ENCODE data around the gene SPACA4. TPM values are rescaled to one million over a fixed set of nuclear protein-coding genes. Genes with fewer than 3 reads are reported as not detected.

SPACA4 gene
- total RNA-seq, 1 donor from 2014 or later, result not detected

DNA sequence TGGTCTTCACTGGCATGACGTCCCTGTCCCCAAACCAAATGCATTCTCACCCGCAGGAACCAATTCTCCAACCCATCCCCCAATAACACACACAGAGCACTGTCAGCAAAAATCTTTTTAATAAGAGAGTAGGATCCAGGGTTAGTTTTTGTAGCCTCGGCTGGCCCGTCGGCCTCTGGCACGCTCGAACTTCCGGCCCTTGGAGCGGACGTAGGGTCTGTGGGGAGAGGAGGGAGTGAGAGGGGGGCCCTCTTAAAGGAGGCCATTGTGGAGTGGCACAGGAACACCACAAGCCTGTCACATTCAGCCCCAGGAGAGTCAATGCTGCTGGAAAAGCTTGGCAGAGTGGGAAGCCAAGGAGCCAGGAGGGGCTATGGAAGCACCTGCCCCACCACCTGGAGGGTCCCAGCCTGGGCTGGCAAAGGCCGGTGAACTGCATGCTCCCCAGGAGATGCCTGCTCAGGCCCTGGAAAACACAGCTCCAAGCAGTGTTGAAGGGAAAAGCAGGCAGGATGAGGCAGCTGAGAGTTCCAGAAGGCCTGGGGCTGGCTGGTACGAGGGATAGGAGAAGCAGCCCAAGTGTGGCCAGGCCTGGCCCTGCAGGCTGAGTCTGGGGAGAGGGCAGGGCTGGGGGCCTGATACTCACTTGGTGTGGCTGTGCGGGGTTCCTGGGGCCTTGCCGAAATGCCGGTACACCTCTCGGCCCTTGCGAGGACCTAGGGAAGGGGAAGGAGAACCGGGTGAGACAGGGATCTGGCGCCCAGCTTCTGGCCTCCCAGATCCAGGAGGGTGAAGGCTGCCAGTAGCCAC lies 8.9 kb downstream of the SPACA4 start:
- intact Hi-C loops (cut with DNase I), result no loop called here
- DNase-seq (no peak), ATAC-seq (ENCODE audit: poor library complexity) (no peak)

DNA sequence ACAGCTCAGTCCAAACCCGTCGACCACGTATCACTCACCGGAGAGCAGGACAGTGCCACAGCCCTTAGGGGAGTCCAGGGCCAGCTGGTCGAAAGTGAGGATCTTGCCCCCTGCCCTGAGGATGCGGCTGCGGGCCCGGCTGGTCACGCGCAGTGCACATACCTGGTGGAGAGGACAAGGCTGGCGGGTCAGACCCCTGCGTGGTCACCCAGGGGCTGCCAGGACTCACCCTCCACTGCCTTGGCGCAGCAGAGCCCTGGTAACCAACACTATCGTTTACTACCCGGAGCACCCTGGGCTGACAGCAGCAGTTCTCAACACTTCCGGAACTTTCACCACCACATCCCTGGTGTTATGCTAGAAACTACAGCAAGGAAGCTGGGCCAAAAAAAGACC lies 9.5 kb downstream of the SPACA4 start:
- intact Hi-C loops (cut with DNase I), result no loop called here
- ATAC-seq (ENCODE audit: poor library complexity), result no peak
- no peak for DNase-seq

DNA sequence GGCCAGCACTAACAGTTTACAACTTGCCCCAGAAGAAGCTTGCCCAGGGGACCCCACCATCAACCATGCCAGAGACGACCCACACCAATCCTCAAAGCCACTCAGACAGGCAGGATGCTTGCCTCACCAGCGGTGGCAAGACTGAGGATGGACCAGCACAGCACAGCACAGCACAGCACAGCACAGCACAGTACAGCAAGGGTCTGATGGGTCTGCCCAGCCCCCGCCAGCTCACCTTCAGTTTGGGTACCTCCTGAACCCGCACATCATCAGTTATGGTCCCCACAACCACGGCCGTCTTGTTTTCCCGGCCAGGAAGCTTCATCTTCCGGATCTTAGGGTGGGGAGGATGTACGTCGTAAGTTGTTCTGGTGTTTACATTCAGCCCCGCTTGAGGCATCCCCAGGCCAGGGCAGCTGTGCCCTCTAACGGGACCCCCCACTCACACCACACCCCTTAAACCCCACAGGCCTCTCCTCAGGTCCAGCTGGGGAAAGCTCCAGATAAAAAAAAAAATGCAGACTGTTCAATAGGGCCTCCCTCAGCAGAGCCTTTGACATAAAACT lies 10.0 kb downstream of the SPACA4 start:
- DNase-seq, result no peak
- intact Hi-C loops (cut with DNase I), result no loop called here
- no peak for ATAC-seq (ENCODE audit: poor library complexity)

- DNase-seq, result no peak
- no peak for ATAC-seq (ENCODE audit: poor library complexity)
- intact Hi-C loops (cut with DNase I), result no loop called here
These were observed 10.8 kb downstream of the SPACA4 start for GRCh38 chr19:48617146-48617937.

DNA sequence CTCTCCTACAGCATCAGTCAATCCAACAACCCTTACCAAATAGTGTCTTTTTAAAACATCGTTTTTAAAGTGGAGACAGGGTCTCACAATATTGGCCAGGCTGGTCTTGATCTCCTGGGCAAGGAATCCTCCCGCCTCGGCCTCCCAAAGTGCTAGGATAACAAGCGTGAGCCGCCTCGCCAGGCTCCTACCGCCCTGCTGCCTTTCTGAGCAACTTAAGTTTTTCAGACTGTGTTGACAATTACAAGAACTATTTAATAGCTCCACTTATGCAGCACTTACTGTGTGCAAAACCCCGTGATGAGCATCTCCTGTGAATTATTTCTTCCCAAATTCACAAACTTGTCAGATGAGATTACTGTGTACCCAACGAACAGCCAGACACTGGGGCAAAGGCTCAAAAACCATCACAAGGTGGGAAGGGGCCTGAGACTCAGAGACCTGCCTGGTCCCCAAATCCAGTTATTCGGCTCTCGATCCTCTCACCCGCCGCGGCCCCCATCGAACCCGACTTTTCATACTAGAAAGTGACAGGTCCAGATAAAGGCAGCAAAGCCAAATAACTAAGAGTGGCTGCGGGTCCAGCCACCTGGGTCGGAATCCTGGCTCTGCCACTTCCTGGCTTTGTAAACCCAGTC lies 11.9 kb downstream of the SPACA4 start:
- no peak for DNase-seq
- ATAC-seq (ENCODE audit: poor library complexity), result no peak
- intact Hi-C loops (cut with DNase I), result no loop called here

GRCh38 chr19:48618916-48619691 lies 12.6 kb downstream of the SPACA4 start, which contains the start of the genes RPL18 and SPHK2:
Gene RPL18 (minus strand): TSS chr19:48619178. CDS start chr19:48619143, 35 bp downstream.
Gene SPHK2 (plus strand): TSS chr19:48619506. CDS start chr19:48620515, 1,009 bp downstream.
- DNase-seq (peak; percentile 98), ATAC-seq (ENCODE audit: poor library complexity) (peak; percentile 91)
- intact Hi-C loops (cut with DNase I), result no loop called here

- intact Hi-C loops (cut with DNase I), result no loop called here
- ATAC-seq (ENCODE audit: poor library complexity) (no peak), DNase-seq (no peak)
These were observed 13.4 kb downstream of the SPACA4 start for GRCh38 chr19:48619692-48620585.

GRCh38 chr19:48623556-48624066 lies 17.1 kb downstream of the SPACA4 start:
- DNase-seq, result no peak
- no peak for ATAC-seq (ENCODE audit: poor library complexity)
- intact Hi-C loops (cut with DNase I), result no loop called here

DNA sequence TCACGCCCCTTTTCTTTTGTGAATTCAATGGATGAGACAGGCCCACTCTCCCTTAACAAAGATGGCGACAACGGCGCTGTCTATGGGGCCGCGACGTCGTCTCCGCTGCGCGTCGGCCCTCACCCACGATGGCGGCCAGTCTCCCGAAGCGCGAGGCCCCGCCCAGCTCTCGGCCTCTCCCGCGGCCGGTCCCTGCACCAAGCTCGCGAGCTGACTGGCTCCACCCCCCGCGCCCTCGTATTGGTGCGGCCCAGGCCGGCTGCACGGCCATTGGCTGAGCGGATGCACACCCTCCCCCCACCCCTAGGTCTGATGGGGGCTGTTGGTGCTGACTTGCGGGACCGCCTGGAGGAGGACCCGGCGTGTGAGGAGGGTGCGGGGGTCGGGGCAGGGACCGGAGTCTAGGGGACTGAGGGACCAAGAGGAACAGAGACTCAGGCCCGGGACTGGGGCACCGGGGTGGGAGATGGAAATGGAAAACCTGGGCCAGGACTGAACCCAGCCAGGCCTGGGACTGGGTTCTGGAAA lies 17.6 kb downstream of the SPACA4 start:
- intact Hi-C loops (cut with DNase I), result no loop called here
- DNase-seq (peak; percentile 99), ATAC-seq (ENCODE audit: poor library complexity) (peak; percentile 84)

- ATAC-seq (ENCODE audit: poor library complexity), result no peak
- DNase-seq, result no peak
These were observed 18.5 kb downstream of the SPACA4 start for GRCh38 chr19:48624791-48625723.

DNA sequence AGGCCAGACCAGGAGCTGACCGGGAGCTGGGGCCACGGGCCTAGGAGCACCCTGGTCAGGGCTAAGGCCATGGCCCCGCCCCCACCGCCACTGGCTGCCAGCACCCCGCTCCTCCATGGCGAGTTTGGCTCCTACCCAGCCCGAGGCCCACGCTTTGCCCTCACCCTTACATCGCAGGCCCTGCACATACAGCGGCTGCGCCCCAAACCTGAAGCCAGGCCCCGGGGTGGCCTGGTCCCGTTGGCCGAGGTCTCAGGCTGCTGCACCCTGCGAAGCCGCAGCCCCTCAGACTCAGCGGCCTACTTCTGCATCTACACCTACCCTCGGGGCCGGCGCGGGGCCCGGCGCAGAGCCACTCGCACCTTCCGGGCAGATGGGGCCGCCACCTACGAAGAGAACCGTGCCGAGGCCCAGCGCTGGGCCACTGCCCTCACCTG lies 19.4 kb downstream of the SPACA4 start:
- no peak for DNase-seq
- ATAC-seq (ENCODE audit: poor library complexity), result no peak
- intact Hi-C loops (cut with DNase I), result no loop called here

More at GRCh38 chr19:48624791-48625723, 18.5 kb downstream of the SPACA4 start:
- intact Hi-C loops (cut with DNase I), result no loop called here

- ATAC-seq (ENCODE audit: poor library complexity) (no peak), DNase-seq (peak; percentile 41)
- intact Hi-C loops (cut with DNase I), result no loop called here
These were observed 20.8 kb downstream of the SPACA4 start for GRCh38 chr19:48627201-48627864.

DNA sequence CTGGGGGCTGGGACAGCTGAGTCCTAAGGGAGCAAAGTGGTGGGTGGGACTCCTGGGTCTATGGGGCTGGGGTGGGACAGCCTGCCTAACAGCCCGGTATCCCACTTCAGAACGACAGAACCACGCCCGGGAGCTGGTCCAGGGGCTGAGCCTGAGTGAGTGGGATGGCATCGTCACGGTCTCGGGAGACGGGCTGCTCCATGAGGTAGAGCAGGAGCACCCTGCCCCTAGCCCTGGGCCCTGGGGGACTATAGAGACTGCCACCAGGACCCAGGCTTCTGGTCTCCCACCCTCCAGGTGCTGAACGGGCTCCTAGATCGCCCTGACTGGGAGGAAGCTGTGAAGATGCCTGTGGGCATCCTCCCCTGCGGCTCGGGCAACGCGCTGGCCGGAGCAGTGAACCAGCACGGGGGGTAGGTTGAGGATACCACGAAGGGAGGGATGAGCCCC lies 21.3 kb downstream of the SPACA4 start:
- no peak for ATAC-seq (ENCODE audit: poor library complexity)
- DNase-seq, result no peak
- intact Hi-C loops (cut with DNase I), result no loop called here

DNA sequence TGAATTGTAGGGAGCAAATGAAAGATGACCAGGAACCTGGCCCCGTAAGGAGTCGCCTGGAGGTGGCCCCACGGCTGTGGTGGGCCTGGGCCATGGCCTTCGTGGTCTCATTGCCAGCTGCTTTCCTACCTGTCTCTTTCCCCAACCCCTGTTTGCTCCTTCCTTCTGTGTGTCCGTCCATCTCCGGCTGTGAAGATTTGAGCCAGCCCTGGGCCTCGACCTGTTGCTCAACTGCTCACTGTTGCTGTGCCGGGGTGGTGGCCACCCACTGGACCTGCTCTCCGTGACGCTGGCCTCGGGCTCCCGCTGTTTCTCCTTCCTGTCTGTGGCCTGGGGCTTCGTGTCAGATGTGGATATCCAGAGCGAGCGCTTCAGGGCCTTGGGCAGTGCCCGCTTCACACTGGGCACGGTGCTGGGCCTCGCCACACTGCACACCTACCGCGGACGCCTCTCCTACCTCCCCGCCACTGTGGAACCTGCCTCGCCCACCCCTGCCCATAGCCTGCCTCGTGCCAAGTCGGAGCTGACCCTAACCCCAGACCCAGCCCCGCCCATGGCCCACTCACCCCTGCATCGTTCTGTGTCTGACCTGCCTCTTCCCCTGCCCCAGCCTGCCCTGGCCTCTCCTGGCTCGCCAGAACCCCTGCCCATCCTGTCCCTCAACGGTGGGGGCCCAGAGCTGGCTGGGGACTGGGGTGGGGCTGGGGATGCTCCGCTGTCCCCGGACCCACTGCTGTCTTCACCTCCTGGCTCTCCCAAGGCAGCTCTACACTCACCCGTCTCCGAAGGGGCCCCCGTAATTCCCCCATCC lies 22.1 kb downstream of the SPACA4 start:
- no peak for ATAC-seq (ENCODE audit: poor library complexity)
- peak; percentile 54 for DNase-seq
- intact Hi-C loops (cut with DNase I), result no loop called here

DNA sequence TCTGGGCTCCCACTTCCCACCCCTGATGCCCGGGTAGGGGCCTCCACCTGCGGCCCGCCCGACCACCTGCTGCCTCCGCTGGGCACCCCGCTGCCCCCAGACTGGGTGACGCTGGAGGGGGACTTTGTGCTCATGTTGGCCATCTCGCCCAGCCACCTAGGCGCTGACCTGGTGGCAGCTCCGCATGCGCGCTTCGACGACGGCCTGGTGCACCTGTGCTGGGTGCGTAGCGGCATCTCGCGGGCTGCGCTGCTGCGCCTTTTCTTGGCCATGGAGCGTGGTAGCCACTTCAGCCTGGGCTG lies 22.7 kb downstream of the SPACA4 start:
- intact Hi-C loops (cut with DNase I), result no loop called here
- DNase-seq, result peak; percentile 47

More for the DNA sequence above, 22.7 kb downstream of the SPACA4 start:
- no peak for ATAC-seq (ENCODE audit: poor library complexity)
